ENCODE results near the gene RHBDL3. TPM values are rescaled to one million over a fixed set of nuclear protein-coding genes. Genes with fewer than 3 reads are reported as not detected.

RHBDL3 gene
- total and polyA plus RNA-seq, 4 donors = 0.02 to 0.17 (median 0.05) TPM; not detected in 1

GRCh38 chr17:32314636-32315035 lies 49.0 kb downstream of the RHBDL3 start:
- Histone ChIP-seq H3K27ac (ENCODE audit: low read depth in 1 of 2, low read length in 2 of 2) (no peak overlapping the region), H3K27me3 (ENCODE audit: control insufficient read depth in 4 of 4, insufficient read depth in 4 of 4, low read length in 3 of 4) (no peaks in the 10 kb centered on the region), H3K9ac (ENCODE audit: low read depth in 1 of 2, low read length in 2 of 2) (no peak overlapping the region), H3K9me3 (ENCODE audit: control insufficient read depth in 4 of 4, low read length in 3 of 4) (no peaks in the 10 kb centered on the region), H3K36me3 (ENCODE audit: control insufficient read depth in 4 of 4, insufficient read depth in 3 of 4, low read depth in 1 of 4, low read length in 3 of 4) (no peaks in the 10 kb centered on the region), H3K4me1 (ENCODE audit: control insufficient read depth in 4 of 4, insufficient read depth in 4 of 4, low read length in 3 of 4) (peaks cover 0 to 3% (median 0%) of the 10 kb centered on the region in 4 donors), H3K4me3 (ENCODE audit: low read depth in 1 of 3, low read length in 3 of 3) (no peak overlapping the region)
- WGBS = 93% methylated on average over 9 of the region's 9 CpGs
- no peak for TF ChIP-seq SP1 (IDR thresholded peaks at IDR 0.05)
- TF ChIP-seq YY1 (IDR thresholded peaks at IDR 0.05) = no peak
- TF ChIP-seq EGR1 (IDR thresholded peaks at IDR 0.05; ENCODE audit: low read depth in 2 of 2) = no peak
- TF ChIP-seq CTCF (IDR thresholded peaks at IDR 0.05; ENCODE audit: low read depth, low read length, missing input control) = no peak
- TF ChIP-seq ZBTB33 (IDR thresholded peaks at IDR 0.05) = no peak
- no peak for TF ChIP-seq TAF1 (conservative IDR thresholded peaks at IDR 0.05)
- no peak for TF ChIP-seq RXRA (IDR thresholded peaks at IDR 0.05)
- TF ChIP-seq RAD21 (IDR thresholded peaks at IDR 0.05) = no peak
- no peak for TF ChIP-seq HNF4A (conservative IDR thresholded peaks at IDR 0.05)
- no peak for TF ChIP-seq REST (IDR thresholded peaks at IDR 0.05)
- no peak for TF ChIP-seq GABPA (IDR thresholded peaks at IDR 0.05 in 1 of 2, conservative IDR thresholded peaks at IDR 0.05 in 1 of 2)
- no peak for DNase-seq (ENCODE audit: low spot score)

- no peak for DNase-seq (ENCODE audit: low spot score)
- no peaks in the 10 kb centered on the region for H3K27me3 ChIP-seq (ENCODE audit: control insufficient read depth in 4 of 4, insufficient read depth in 4 of 4, low read length in 3 of 4)
- H3K4me1 ChIP-seq (ENCODE audit: control insufficient read depth in 4 of 4, insufficient read depth in 4 of 4, low read length in 3 of 4) = peaks cover 0 to 3% (median 0%) of the 10 kb centered on the region in 4 donors
- H3K4me3 ChIP-seq (ENCODE audit: low read depth in 1 of 3, low read length in 3 of 3) = no peak overlapping the region
- whole genome bisulfite sequencing = 82% methylated on average over 8 of the region's 8 CpGs
- H3K9ac ChIP-seq (ENCODE audit: low read depth in 1 of 2, low read length in 2 of 2) = no peak overlapping the region
- H3K9me3 ChIP-seq (ENCODE audit: control insufficient read depth in 4 of 4, low read length in 3 of 4) = no peaks in the 10 kb centered on the region
- no peak overlapping the region for H3K27ac ChIP-seq (ENCODE audit: low read depth in 1 of 2, low read length in 2 of 2)
- H3K36me3 ChIP-seq (ENCODE audit: control insufficient read depth in 4 of 4, insufficient read depth in 3 of 4, low read depth in 1 of 4, low read length in 3 of 4) = no peaks in the 10 kb centered on the region
- TF ChIP-seq EGR1 (IDR thresholded peaks at IDR 0.05; ENCODE audit: low read depth in 2 of 2) (no peak), MAX (IDR thresholded peaks at IDR 0.05) (no peak), GABPA (IDR thresholded peaks at IDR 0.05 in 1 of 2, conservative IDR thresholded peaks at IDR 0.05 in 1 of 2) (no peak), CTCF (IDR thresholded peaks at IDR 0.05; ENCODE audit: low read depth, low read length, missing input control) (no peak), HNF4G (IDR thresholded peaks at IDR 0.05) (no peak), FOXA1 (IDR thresholded peaks at IDR 0.05) (no peak), SP1 (IDR thresholded peaks at IDR 0.05) (no peak), YY1 (IDR thresholded peaks at IDR 0.05) (no peak), ZBTB33 (IDR thresholded peaks at IDR 0.05) (no peak), ATF3 (IDR thresholded peaks at IDR 0.05) (no peak)
These were observed 49.5 kb downstream of the RHBDL3 start for GRCh38 chr17:32315171-32315570.
